ENCODE data around the gene KIAA1755. TPM values are rescaled to one million over a fixed set of nuclear protein-coding genes. Genes with fewer than 3 reads are reported as not detected.

KIAA1755 gene
- total and polyA plus RNA-seq, 10 donors: 0.51 to 7.3 (median 4.7) TPM

DNA sequence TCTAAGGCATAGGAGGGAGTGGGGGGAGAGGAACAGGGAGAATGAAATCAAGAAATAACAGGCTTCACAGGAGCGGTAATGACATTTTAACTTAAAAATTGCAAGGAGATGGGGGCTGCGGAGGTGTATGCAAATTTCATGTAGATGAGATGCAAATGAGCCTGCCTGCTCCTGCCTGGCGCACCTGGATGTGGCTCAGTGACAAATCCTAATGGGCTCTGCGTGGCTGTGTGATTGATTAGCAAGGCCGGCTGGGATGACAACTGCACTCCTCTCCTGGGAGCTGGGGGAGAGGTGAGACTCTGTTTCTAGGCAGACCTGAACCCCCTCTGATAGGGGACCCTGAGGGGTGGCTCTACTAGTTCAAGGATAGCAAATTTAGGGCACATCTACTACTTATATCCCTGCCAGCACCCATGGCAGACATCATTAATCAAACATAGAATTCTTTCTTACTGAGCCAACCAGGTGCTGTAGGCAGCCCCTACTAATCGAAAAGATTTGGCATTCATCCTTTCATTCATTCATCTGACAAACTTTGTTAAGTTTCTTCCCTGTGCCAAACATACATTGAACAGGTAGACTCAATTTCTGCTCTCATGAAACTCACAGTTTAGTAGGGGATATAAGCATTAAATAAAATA, 57.1 kb downstream of the KIAA1755 start:
- WGBS, 5 donors: 83 to 94% (median 92%) methylated on average over 6 of the region's 6 CpGs

DNA sequence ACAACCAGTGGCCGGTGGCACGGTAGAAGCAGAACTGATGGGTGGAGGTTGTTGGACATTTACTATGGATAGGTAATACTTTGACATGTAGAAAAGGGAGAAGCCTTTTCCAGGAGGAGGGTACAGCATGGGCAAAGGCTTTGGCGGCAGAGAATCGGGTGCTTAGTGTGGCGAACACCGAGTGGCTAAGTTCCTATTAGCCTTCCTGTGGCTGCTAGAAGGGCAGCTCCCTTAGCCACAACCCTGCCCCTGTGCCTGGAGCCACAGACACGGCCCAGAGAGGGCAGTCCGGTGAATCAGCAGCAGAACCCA, 57.6 kb downstream of the KIAA1755 start:
- DNase-seq: peak; percentile 41
- Histone ChIP-seq H3K27ac (no peak overlapping the region), H3K9me3 (no peaks in the 10 kb centered on the region), H3K4me1 (peaks cover 0 to 5% (median 1%) of the 10 kb centered on the region in 6 donors), H3K27me3 (replicated peaks in 1 of 7) (no peaks in the 10 kb centered on the region), H3K36me3 (no peaks in the 10 kb centered on the region), H3K4me3 (no peak overlapping the region)
- intact Hi-C loops (cut with DNase I; ENCODE audit: low total_unique reads): no loop called here
- TF ChIP-seq POLR2A (IDR thresholded peaks at IDR 0.05): no peak
- TF ChIP-seq, protein P1, sequence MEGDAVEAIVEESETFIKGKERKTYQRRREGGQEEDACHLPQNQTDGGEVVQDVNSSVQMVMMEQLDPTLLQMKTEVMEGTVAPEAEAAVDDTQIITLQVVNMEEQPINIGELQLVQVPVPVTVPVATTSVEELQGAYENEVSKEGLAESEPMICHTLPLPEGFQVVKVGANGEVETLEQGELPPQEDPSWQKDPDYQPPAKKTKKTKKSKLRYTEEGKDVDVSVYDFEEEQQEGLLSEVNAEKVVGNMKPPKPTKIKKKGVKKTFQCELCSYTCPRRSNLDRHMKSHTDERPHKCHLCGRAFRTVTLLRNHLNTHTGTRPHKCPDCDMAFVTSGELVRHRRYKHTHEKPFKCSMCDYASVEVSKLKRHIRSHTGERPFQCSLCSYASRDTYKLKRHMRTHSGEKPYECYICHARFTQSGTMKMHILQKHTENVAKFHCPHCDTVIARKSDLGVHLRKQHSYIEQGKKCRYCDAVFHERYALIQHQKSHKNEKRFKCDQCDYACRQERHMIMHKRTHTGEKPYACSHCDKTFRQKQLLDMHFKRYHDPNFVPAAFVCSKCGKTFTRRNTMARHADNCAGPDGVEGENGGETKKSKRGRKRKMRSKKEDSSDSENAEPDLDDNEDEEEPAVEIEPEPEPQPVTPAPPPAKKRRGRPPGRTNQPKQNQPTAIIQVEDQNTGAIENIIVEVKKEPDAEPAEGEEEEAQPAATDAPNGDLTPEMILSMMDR (IDR thresholded peaks at IDR 0.05 in 8 of 11, conservative IDR thresholded peaks at IDR 0.05 in 3 of 11): no peak
- TF ChIP-seq POLR2AphosphoS5 (IDR thresholded peaks at IDR 0.05): no peak
- 74 to 89% (median 85%) methylated on average over 8 of the region's 8 CpGs for WGBS, 5 donors

More for the DNA sequence above, 57.1 kb downstream of the KIAA1755 start:
- intact Hi-C loops (cut with DNase I; ENCODE audit: low total_unique reads): no loop called here
- DNase-seq: peak; percentile 32
- no peaks in the 10 kb centered on the region for H3K27me3 ChIP-seq (replicated peaks in 1 of 7)
- no peak for TF ChIP-seq POLR2A (IDR thresholded peaks at IDR 0.05)
- H3K36me3 ChIP-seq: no peaks in the 10 kb centered on the region
- H3K9me3 ChIP-seq: no peaks in the 10 kb centered on the region
- H3K4me3 ChIP-seq: no peak overlapping the region
- peaks cover 0 to under 1% (median 0%) of the 10 kb centered on the region in 6 donors for H3K4me1 ChIP-seq
- H3K27ac ChIP-seq: no peak overlapping the region

DNA sequence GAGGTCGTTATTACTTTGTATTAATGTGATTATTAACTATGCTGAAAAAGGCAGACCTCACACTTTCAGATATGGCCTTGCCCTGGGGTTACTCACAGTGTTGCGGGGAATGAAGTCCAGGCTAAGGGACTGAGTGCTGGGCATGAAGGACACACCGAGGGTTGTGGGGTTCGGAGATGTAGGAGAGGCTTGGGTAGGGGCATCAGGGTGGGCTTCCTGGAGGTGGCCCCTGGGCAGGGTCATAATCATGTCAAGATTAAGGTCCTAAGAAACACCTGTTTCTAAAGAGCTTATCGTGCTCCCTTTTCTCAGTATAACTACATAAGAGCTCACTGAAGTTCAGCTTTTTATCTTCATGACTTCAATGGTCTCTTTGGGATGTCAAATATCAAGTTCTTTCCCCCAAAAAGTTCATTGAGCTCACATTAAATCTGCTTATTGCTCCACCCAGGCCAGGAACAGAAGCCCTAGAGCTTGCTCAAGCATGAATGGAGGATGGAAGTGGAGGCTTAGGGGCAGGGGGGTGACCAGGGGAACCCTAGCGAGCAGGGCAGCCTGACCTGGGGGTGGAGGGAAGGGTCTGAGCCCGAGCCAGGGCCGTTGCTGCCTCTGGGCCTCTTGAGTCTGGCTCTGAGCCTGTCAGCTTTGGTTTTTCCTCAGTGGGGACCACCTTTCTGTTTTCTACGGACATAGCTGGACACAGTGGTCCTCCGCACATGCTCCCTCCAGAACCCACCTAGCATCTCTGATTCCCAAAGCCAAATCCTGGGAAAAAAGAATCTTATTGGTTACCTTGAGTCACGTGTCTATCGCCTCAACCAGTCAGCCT, 58.2 kb downstream of the KIAA1755 start:
- 80 to 89% (median 88%) methylated on average over 11 to 12 of the region's 12 CpGs for WGBS, 5 donors
- no peaks in the 10 kb centered on the region for H3K9me3 ChIP-seq
- intact Hi-C loops (cut with DNase I; ENCODE audit: low total_unique reads): no loop called here
- TF ChIP-seq, protein P1 (IDR thresholded peaks at IDR 0.05 in 8 of 11, conservative IDR thresholded peaks at IDR 0.05 in 3 of 11): no peak
- TF ChIP-seq POLR2A (IDR thresholded peaks at IDR 0.05) (no peak), POLR2AphosphoS5 (IDR thresholded peaks at IDR 0.05) (no peak)
- peak; percentile 37 for DNase-seq
- no peaks in the 10 kb centered on the region for H3K27me3 ChIP-seq (replicated peaks in 1 of 7)
- no peaks in the 10 kb centered on the region for H3K36me3 ChIP-seq
- H3K27ac ChIP-seq: no peak overlapping the region
- H3K4me1 ChIP-seq: peaks cover 0 to 11% (median 4%) of the 10 kb centered on the region in 6 donors
- no peak overlapping the region for H3K4me3 ChIP-seq

DNA sequence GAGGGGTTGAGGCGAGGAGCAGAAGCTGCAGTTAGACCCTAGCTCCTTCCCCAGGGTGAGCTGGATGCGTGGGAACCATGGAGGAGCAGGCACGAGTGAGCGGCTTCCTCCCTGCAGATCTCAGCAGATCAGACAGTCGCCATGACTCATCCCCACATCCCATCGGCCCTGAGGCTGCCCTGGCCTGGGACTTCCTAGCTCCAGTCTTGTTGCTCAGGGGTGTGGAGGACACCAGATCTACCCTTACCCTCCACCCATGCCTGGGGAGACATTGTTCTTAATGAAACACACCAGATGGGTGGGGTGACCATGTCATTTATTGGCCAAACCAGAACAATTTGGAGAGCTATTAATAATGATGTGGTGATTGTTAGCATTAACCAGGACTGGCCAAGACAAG, 59.2 kb downstream of the KIAA1755 start:
- 64 to 79% (median 75%) methylated on average over 3 to 6 of the region's 6 CpGs for WGBS, 5 donors
- Histone ChIP-seq H3K9me3 (no peaks in the 10 kb centered on the region), H3K27ac (no peak overlapping the region), H3K27me3 (replicated peaks in 1 of 7) (peaks cover 0 to 2% (median 0%) of the 10 kb centered on the region in 7 donors), H3K4me3 (no peak overlapping the region), H3K36me3 (no peaks in the 10 kb centered on the region), H3K4me1 (peaks cover 0 to 21% (median 9%) of the 10 kb centered on the region in 6 donors)
- peak; percentile 64 for DNase-seq
- TF ChIP-seq POLR2AphosphoS5 (IDR thresholded peaks at IDR 0.05) (no peak), POLR2A (IDR thresholded peaks at IDR 0.05) (no peak)
- TF ChIP-seq, protein P1 (IDR thresholded peaks at IDR 0.05 in 8 of 11, conservative IDR thresholded peaks at IDR 0.05 in 3 of 11): no peak
- intact Hi-C loops (cut with DNase I; ENCODE audit: low total_unique reads): no loop called here

All from spleen (tissue), 11 donors.